SH-SY5Y (cell line): Measurements from ENCODE around the gene SUGCT.

Experiments used
- GATA2 ChIP-seq: IDR thresholded peaks from 2 replicates; pipeline ENCODE4 v1.6.1; 2011; ENCODE audit warnings: mild to moderate bottlenecking, low read depth, low read length
- GATA3 ChIP-seq: IDR thresholded peaks from 2 replicates; pipeline ENCODE4 v1.6.1; 2011; ENCODE audit warnings: low read depth, mild to moderate bottlenecking, low read length, moderate library complexity

GRCh38 chr7:40804477-40805215, 669.8 kb downstream of the SUGCT start:
- TF ChIP-seq GATA2 (no peak), GATA3 (no peak)
